ENCODE results near the gene DNAH5. TPM values are rescaled to one million over a fixed set of nuclear protein-coding genes. Genes with fewer than 3 reads are reported as not detected.

DNAH5 gene
- total RNA-seq, 1 donor from 2014 or later = 13.8 TPM

DNA sequence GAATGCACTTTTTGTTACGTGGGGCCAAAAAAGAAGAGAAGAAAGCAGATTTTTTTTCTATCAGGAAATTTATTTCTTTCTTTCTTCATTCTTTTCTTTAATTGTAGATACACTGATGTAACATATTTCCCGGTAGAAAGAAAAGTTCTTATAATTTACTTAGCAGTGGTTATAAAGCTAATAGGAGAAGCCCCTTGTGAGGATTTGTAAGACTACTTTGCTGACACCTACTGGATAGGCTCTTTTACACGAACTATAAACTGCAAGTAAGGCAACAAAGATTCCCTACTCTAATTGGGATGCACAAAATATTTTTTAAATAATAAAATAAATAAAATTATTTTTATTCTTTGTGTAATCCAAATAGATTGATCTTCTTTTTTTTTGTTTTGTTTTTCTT is 284.4 kb downstream of the DNAH5 start:
- Histone ChIP-seq H3K4me1 (no peaks in the 10 kb centered on the region), H3K9me3 (no peaks in the 10 kb centered on the region), H3K36me3 (no peaks in the 10 kb centered on the region), H3K27ac (no peak overlapping the region), H3K27me3 (ENCODE audit: low read depth) (no peaks in the 10 kb centered on the region), H3K4me3 (no peak overlapping the region)
- intact Hi-C loops (cut with DNase I) = no loop called here
- TF ChIP-seq, protein P1, sequence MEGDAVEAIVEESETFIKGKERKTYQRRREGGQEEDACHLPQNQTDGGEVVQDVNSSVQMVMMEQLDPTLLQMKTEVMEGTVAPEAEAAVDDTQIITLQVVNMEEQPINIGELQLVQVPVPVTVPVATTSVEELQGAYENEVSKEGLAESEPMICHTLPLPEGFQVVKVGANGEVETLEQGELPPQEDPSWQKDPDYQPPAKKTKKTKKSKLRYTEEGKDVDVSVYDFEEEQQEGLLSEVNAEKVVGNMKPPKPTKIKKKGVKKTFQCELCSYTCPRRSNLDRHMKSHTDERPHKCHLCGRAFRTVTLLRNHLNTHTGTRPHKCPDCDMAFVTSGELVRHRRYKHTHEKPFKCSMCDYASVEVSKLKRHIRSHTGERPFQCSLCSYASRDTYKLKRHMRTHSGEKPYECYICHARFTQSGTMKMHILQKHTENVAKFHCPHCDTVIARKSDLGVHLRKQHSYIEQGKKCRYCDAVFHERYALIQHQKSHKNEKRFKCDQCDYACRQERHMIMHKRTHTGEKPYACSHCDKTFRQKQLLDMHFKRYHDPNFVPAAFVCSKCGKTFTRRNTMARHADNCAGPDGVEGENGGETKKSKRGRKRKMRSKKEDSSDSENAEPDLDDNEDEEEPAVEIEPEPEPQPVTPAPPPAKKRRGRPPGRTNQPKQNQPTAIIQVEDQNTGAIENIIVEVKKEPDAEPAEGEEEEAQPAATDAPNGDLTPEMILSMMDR (IDR thresholded peaks at IDR 0.05) = no peak
- DNase-seq (no peak), ATAC-seq (no peak)

DNA sequence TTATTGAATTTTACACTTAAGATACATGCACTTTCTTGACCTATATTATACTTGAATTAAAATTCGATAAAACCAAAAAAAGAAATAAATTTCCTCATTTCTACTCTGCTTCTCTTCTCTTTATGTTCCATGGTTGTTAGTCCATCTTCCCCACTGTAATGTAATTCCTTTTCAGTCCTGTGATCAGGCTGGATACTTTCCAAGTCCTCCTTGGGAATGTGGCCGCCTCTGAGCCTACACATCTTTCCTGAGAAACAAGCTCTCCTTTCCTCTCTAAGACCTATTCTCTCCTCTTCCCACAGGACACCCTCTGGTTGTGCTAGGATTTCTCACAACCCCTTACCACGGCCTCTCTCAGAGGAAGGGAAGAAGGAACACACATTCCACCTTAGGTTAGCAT is 285.1 kb downstream of the DNAH5 start:
- ATAC-seq = no peak

DNA sequence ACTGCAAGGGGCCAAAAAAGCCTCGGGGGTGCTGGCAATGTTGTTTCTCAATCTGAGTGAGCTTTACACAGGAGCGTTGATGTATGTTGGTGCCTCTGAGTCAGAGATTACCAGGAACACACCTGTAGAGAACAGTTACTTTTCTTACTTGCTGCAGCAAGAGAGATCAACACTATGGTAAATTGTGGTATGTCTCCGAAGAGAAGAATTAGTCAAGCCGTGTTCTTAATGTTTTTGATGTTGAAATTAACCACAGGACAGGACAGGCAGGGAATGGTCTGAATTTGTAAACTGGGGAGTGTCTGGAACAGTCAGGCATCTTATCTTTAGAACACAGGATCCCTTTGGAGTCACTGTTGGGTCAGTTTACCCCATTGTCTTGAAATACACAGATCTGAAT is 285.7 kb downstream of the DNAH5 start:
- DNase-seq (no peak), ATAC-seq (no peak)
- Histone ChIP-seq H3K4me1 (no peaks in the 10 kb centered on the region), H3K36me3 (no peaks in the 10 kb centered on the region), H3K4me3 (no peak overlapping the region), H3K27ac (no peak overlapping the region), H3K9me3 (no peaks in the 10 kb centered on the region), H3K27me3 (ENCODE audit: low read depth) (no peaks in the 10 kb centered on the region)
- TF ChIP-seq, protein P1 (IDR thresholded peaks at IDR 0.05) = no peak
- intact Hi-C loops (cut with DNase I) = no loop called here

More for the DNA sequence above, 285.1 kb downstream of the DNAH5 start:
- Histone ChIP-seq H3K27ac (no peak overlapping the region), H3K9me3 (no peaks in the 10 kb centered on the region), H3K27me3 (ENCODE audit: low read depth) (no peaks in the 10 kb centered on the region), H3K4me1 (no peaks in the 10 kb centered on the region), H3K36me3 (no peaks in the 10 kb centered on the region), H3K4me3 (no peak overlapping the region)
- TF ChIP-seq, protein P1 (IDR thresholded peaks at IDR 0.05) = no peak
- no peak for DNase-seq
- intact Hi-C loops (cut with DNase I) = no loop called here

DNA sequence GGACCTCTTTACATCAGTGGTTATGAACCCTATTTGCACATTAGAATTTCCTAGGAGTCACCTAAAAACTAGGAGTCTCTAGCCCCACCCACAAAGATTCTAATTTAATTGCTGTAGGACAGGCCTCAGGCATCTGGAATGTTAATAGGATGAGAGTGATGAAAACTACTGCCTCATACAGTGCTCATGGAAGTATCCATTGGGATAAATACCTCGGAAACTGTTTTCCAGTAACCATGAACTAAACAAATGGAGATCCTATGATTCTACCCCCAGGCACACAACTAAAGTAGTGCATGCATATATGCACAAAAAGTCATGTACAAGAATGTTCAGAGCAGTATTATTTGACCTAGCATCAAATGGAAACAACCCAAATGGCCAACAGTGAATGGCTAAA is 286.3 kb downstream of the DNAH5 start:
- no peak overlapping the region for H3K4me3 ChIP-seq
- DNase-seq = no peak
- no peaks in the 10 kb centered on the region for H3K4me1 ChIP-seq
- H3K27me3 ChIP-seq (ENCODE audit: low read depth) = no peaks in the 10 kb centered on the region
- TF ChIP-seq, protein P1 (IDR thresholded peaks at IDR 0.05) = no peak
- H3K27ac ChIP-seq = no peak overlapping the region
- intact Hi-C loops (cut with DNase I) = no loop called here
- no peaks in the 10 kb centered on the region for H3K36me3 ChIP-seq
- no peak for ATAC-seq
- no peaks in the 10 kb centered on the region for H3K9me3 ChIP-seq

DNA sequence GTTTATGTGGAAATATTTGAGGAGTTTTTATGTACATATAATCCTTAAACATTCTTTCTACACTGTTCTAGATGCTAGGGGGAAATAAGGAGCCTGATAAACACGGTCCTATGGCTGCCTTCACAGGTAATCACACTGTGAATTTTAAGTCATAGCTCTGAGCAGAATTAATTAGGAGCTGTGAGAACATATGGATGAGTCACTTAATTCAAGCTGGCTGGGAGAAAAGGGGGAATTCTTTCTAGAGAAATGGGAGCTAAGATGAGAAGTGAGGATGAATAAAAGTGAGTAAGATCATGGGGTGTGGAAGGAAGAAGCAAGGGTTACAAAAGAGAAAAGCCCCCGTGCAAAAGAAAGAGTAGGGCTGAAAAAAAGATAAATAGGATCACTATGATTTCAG is 290.8 kb downstream of the DNAH5 start:
- no peak for DNase-seq
- no peak overlapping the region for H3K4me3 ChIP-seq
- H3K27me3 ChIP-seq (ENCODE audit: low read depth) = no peaks in the 10 kb centered on the region
- intact Hi-C loops (cut with DNase I) = no loop called here
- no peak overlapping the region for H3K27ac ChIP-seq
- TF ChIP-seq, protein P1 (IDR thresholded peaks at IDR 0.05) = no peak
- no peaks in the 10 kb centered on the region for H3K36me3 ChIP-seq
- no peaks in the 10 kb centered on the region for H3K9me3 ChIP-seq
- ATAC-seq = no peak
- no peaks in the 10 kb centered on the region for H3K4me1 ChIP-seq

DNA sequence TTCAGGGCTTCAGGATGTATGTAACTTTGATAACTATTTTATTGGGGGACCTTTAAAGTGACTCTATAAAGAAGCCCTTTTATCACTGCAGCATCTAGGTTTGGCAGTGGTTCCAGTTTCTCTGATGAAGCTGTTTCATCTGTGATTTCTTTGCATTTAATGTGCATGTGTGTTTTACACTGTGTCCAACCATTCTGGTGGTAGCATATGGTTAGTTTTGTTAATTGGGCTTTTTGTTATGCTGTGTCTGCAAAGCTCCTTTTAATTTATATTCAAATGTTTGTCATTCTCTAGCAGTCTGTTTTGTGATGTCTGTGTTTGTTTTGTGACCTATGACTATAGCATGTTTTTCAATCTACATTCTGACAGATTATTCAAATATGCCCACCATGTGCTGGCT is 294.8 kb downstream of the DNAH5 start:
- intact Hi-C loops (cut with DNase I) = no loop called here
- Histone ChIP-seq H3K9me3 (no peaks in the 10 kb centered on the region), H3K4me1 (no peaks in the 10 kb centered on the region), H3K27me3 (ENCODE audit: low read depth) (no peaks in the 10 kb centered on the region), H3K36me3 (no peaks in the 10 kb centered on the region), H3K27ac (no peak overlapping the region), H3K4me3 (no peak overlapping the region)
- TF ChIP-seq, protein P1 (IDR thresholded peaks at IDR 0.05) = no peak
- ATAC-seq (no peak), DNase-seq (no peak)
